ENCODE data around the gene ZSWIM7. TPM values are rescaled to one million over a fixed set of nuclear protein-coding genes. Genes with fewer than 3 reads are reported as not detected.

Gene ZSWIM7
- total RNA-seq, 2 experiments from 2014 or later: 27.2 to 33.2 TPM

DNA sequence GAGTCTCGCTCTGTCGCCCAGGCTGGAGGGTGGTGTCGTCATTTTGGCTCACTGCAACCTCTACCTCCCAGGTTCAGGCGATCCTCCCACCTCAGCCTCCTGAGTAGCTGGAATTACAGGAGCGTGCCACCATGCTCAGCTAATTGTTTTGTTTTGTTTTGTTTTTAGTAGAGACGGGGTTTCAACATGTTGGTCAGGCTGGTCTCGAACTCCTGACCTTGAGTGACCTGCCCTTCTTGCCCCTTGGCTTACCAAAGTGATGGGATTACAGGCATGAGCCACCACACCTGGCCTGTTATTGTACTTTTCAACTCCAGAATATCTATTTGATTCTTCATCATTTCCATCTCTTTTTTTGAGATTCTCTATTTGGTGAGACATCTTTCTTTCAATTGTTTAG, 63.6 kb downstream of the ZSWIM7 start:
- Histone ChIP-seq H3K4me3 (ENCODE audit: low read depth, low read length, poor library complexity, severe bottlenecking) (no peak overlapping the region), H3K9me2 (ENCODE audit: insufficient read depth, low read length) (no peaks in the 10 kb centered on the region), H3K4me1 (ENCODE audit: insufficient read depth, low read length, poor library complexity, severe bottlenecking) (no peaks in the 10 kb centered on the region), H4K20me1 (ENCODE audit: insufficient read depth, low read length) (no peaks in the 10 kb centered on the region), H3K79me2 (ENCODE audit: insufficient read depth, low read depth, low read length) (no peaks in the 10 kb centered on the region), H2AFZ (ENCODE audit: low read length) (no peak overlapping the region), H3K9me3 (ENCODE audit: low read length) (no peaks in the 10 kb centered on the region), H3K27ac (ENCODE audit: low read depth, low read length, poor library complexity, severe bottlenecking) (no peak overlapping the region), H3K36me3 (ENCODE audit: insufficient read depth, low read length) (no peaks in the 10 kb centered on the region), H3K4me2 (ENCODE audit: low read length) (no peak overlapping the region)
- POLR2A ChIA-PET: no interaction called here
- no TSS peak for BruUV-seq (replicated peaks)
- CTCF ChIA-PET (ENCODE audit: unreplicated experiment): no interaction called here
- no peak for DNase-seq (ENCODE audit: low spot score)
- TF ChIP-seq EZH2phosphoT487 (IDR thresholded peaks at IDR 0.05; ENCODE audit: borderline replicate concordance, low read depth, low read length): no peak
- intact Hi-C loops (cut with micrococcal nuclease; ENCODE audit: unreplicated experiment): no loop called here

DNA sequence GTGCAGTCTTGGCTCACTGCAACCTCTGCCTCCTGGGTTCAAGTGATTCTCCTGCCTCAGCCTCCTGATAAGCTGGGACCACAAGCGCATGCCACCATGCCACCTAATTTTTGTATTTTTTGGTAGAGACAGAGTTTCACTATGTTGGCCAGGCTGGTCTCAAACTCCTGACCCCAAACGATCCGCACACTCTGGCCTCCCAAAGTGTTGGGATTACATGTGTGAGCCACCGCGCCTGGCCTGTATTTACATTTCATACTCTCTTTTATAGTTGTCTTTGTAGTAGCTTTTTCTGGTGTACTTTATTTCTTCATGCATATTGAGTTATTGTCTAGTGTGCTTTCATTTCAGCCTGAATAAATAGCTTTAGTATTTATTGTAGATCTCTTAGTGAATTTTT, 64.6 kb downstream of the ZSWIM7 start:
- intact Hi-C loops (cut with micrococcal nuclease; ENCODE audit: unreplicated experiment): no loop called here
- H3K4me3 ChIP-seq (ENCODE audit: low read depth, low read length, poor library complexity, severe bottlenecking): no peak overlapping the region
- H3K9me3 ChIP-seq (ENCODE audit: low read length): no peaks in the 10 kb centered on the region
- no peaks in the 10 kb centered on the region for H3K4me1 ChIP-seq (ENCODE audit: insufficient read depth, low read length, poor library complexity, severe bottlenecking)
- no peak overlapping the region for H3K27ac ChIP-seq (ENCODE audit: low read depth, low read length, poor library complexity, severe bottlenecking)
- BruUV-seq (replicated peaks): no TSS peak
- no peaks in the 10 kb centered on the region for H3K36me3 ChIP-seq (ENCODE audit: insufficient read depth, low read length)
- no peaks in the 10 kb centered on the region for H4K20me1 ChIP-seq (ENCODE audit: insufficient read depth, low read length)
- no peaks in the 10 kb centered on the region for H3K9me2 ChIP-seq (ENCODE audit: insufficient read depth, low read length)
- CTCF ChIA-PET (ENCODE audit: unreplicated experiment): no interaction called here
- H2AFZ ChIP-seq (ENCODE audit: low read length): no peak overlapping the region
- no peak for TF ChIP-seq EZH2phosphoT487 (IDR thresholded peaks at IDR 0.05; ENCODE audit: borderline replicate concordance, low read depth, low read length)
- TF ChIP-seq, protein P1, sequence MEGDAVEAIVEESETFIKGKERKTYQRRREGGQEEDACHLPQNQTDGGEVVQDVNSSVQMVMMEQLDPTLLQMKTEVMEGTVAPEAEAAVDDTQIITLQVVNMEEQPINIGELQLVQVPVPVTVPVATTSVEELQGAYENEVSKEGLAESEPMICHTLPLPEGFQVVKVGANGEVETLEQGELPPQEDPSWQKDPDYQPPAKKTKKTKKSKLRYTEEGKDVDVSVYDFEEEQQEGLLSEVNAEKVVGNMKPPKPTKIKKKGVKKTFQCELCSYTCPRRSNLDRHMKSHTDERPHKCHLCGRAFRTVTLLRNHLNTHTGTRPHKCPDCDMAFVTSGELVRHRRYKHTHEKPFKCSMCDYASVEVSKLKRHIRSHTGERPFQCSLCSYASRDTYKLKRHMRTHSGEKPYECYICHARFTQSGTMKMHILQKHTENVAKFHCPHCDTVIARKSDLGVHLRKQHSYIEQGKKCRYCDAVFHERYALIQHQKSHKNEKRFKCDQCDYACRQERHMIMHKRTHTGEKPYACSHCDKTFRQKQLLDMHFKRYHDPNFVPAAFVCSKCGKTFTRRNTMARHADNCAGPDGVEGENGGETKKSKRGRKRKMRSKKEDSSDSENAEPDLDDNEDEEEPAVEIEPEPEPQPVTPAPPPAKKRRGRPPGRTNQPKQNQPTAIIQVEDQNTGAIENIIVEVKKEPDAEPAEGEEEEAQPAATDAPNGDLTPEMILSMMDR (conservative IDR thresholded peaks at IDR 0.05; ENCODE audit: low read length): no peak
- POLR2A ChIA-PET: interaction anchor here (0.7 kb wide), 1 partner anchor 53 kb away, joined by 3 read pairs; no protein-coding TSS in a partner anchor
- no peak for DNase-seq (ENCODE audit: low spot score)
- no peaks in the 10 kb centered on the region for H3K79me2 ChIP-seq (ENCODE audit: insufficient read depth, low read depth, low read length)
- H3K4me2 ChIP-seq (ENCODE audit: low read length): no peak overlapping the region

- Histone ChIP-seq H3K4me3 (ENCODE audit: low read depth, low read length, poor library complexity, severe bottlenecking) (no peak overlapping the region), H3K4me2 (ENCODE audit: low read length) (no peak overlapping the region), H3K79me2 (ENCODE audit: insufficient read depth, low read depth, low read length) (no peaks in the 10 kb centered on the region), H4K20me1 (ENCODE audit: insufficient read depth, low read length) (no peaks in the 10 kb centered on the region), H2AFZ (ENCODE audit: low read length) (no peak overlapping the region), H3K36me3 (ENCODE audit: insufficient read depth, low read length) (no peaks in the 10 kb centered on the region), H3K9me3 (ENCODE audit: low read length) (no peaks in the 10 kb centered on the region), H3K9me2 (ENCODE audit: insufficient read depth, low read length) (no peaks in the 10 kb centered on the region), H3K27ac (ENCODE audit: low read depth, low read length, poor library complexity, severe bottlenecking) (no peak overlapping the region), H3K4me1 (ENCODE audit: insufficient read depth, low read length, poor library complexity, severe bottlenecking) (no peaks in the 10 kb centered on the region)
- BruUV-seq (replicated peaks): no TSS peak
- ChIA-PET POLR2A (no interaction called here), CTCF (ENCODE audit: unreplicated experiment) (no interaction called here)
- TF ChIP-seq, protein P1 (conservative IDR thresholded peaks at IDR 0.05; ENCODE audit: low read length): no peak
- TF ChIP-seq EZH2phosphoT487 (IDR thresholded peaks at IDR 0.05; ENCODE audit: borderline replicate concordance, low read depth, low read length): no peak
- no peak for DNase-seq (ENCODE audit: low spot score)
- intact Hi-C loops (cut with micrococcal nuclease; ENCODE audit: unreplicated experiment): no loop called here
Observed at GRCh38 chr17:15931394-15931793, 68.1 kb downstream of the ZSWIM7 start.
